AG09309 (cell line): ENCODE data around the gene COIL.

Experiments
- DNase-seq: peaks from one replicate; pipeline ENCODE4 v3.0.0-alpha.2; 2010; ENCODE audit warnings: low read depth
- H3K4me3 ChIP-seq: 2 replicates; pipeline ENCODE4 v1.5.1; 2011; ENCODE audit warnings: mild to moderate bottlenecking, low read depth, low read length, moderate library complexity; ENCODE audit not compliant: control insufficient read depth
- TF ChIP-seq, protein P1 (sequence below): IDR thresholded peaks from 2 replicates; pipeline ENCODE4 v1.5.1; 2011; ENCODE audit warnings: mild to moderate bottlenecking, low read depth, low read length, inconsistent platforms; ENCODE audit not compliant: insufficient read depth, control insufficient read depth; ENCODE audit errors: missing control alignments

The COIL gene

DNA sequence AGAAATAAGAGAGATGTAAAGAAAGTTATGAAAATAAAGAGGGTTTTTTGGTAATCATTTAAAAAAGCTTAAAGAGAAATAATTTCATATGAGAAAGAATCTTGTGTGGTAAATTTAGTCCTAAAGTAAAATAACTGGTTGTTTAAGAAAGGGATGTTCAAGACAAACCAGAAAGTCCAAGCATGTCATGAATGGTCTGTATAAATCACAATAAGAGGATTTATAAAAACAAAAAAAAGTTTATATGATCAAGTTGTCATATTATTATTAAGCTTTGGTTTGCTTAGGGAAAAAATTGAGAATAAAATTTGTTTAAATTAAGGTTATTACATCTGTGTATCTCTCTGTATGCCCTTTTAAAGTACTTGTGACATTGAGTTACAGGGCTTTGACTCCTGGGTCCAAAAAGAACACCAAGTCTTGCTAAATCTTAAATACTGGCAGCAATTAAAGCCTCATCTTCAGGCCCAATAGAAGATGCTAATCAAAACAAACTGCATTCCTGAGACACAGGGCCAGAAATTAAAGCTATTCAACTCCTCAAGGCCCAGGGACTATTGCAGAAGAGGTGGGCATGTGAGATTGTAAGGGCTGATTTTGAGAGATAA, 31.4 kb downstream of the COIL start:
- TF ChIP-seq, protein P1, sequence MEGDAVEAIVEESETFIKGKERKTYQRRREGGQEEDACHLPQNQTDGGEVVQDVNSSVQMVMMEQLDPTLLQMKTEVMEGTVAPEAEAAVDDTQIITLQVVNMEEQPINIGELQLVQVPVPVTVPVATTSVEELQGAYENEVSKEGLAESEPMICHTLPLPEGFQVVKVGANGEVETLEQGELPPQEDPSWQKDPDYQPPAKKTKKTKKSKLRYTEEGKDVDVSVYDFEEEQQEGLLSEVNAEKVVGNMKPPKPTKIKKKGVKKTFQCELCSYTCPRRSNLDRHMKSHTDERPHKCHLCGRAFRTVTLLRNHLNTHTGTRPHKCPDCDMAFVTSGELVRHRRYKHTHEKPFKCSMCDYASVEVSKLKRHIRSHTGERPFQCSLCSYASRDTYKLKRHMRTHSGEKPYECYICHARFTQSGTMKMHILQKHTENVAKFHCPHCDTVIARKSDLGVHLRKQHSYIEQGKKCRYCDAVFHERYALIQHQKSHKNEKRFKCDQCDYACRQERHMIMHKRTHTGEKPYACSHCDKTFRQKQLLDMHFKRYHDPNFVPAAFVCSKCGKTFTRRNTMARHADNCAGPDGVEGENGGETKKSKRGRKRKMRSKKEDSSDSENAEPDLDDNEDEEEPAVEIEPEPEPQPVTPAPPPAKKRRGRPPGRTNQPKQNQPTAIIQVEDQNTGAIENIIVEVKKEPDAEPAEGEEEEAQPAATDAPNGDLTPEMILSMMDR, result no peak
- no peak for DNase-seq
- no peak overlapping the region for H3K4me3 ChIP-seq

DNA sequence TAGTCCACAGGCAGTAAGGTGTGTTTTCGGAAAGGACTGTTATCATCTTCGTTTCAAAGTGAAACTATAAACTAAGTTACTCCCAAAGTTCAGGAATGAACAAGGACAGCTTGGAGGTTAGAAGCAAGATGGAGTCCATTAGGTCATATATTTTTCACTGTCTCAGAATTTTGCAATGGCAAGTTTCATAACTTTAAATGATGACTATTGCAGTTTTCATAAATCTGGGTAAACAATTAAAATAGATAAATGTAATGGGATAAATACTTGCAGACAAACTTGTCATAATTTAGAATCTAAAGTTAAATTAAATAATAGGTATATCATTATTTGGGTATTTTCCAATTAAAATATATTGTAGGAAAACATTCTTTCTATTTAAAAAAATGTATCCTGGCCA, 32.3 kb downstream of the COIL start:
- H3K4me3 ChIP-seq, result no peak overlapping the region
- TF ChIP-seq, protein P1, result no peak
- DNase-seq, result no peak

DNA sequence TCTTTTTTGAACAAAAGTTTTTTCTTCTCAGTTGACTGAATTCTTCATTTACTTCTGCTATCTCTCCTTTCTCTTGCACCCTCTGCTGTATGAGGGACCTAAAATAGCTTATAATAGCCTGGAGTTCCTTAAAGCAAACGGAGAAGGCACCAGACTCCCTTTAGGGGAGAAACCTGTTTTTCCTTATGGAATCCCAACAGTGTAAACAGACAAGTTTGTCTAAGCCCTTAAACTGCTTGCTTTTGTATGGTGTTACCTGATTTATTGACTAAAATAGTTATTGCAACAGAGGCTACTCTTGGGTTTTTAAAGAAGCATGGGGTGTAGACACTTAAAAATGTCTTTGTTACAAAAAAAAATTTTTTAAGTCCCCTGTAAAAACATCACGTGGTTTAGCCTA, 34.1 kb downstream of the COIL start:
- no peak overlapping the region for H3K4me3 ChIP-seq
- no peak for DNase-seq
- TF ChIP-seq, protein P1, result no peak

DNA sequence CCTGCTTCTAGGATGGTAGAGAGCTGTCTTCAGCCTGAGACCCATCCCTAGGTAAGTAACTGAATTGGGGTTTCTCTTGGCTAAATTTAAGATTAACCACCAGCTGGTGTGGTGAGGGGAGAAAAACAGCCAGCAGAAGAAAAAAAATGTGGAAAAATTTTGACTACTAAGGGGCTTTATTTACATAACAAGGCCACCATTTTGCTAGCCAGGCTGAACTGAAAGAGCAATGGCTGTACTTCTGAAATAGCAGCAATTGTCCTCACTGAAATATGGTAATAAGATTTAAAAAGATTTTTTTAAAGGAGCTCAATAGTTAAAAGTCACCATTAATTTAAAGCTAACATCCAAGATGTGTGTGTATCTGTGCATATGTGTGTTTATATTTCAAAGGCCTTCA, 34.6 kb downstream of the COIL start:
- TF ChIP-seq, protein P1, result no peak
- DNase-seq, result no peak
- H3K4me3 ChIP-seq, result no peak overlapping the region

DNA sequence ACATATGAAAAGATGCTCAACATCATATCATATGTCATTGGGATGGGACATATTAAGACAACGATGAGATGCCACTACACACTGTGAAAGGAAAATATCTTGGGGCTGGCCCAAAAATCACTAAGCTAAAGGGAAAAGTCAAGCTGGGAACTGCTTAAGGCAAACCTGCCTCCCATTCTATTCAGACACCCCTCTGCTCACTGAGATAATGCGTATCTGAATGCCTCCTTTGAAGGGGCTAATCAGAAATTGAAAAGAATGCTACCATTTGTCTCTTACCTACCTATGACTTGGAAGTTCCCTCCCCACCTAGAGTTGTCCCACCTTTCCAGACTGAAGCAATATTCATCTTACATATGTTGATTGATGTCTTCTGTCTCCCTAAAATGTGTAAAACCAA, 35.8 kb downstream of the COIL start:
- TF ChIP-seq, protein P1, result no peak
- DNase-seq, result no peak

DNA sequence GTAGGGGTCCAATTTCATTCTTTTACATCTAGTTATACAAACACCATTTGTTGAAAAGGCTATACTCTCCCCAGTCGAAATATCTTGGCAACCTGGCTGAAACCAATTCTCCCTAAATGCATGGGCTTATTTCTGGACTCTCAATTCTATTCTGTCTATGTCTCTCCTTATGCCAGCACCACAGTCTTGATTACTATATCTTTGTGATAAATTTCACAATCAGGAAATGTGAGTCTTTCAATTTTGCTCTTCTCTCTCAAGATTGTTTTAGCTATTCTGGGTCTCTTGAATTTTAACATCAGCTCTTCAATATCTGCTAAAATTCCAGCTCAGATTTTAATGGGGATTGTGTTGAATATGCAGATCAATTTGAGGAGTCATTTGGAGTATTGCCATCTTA, 41.1 kb downstream of the COIL start:
- no peak for DNase-seq
- H3K4me3 ChIP-seq, result no peak overlapping the region
- TF ChIP-seq, protein P1, result no peak

More for the DNA sequence above, 35.8 kb downstream of the COIL start:
- H3K4me3 ChIP-seq, result no peak overlapping the region

DNA sequence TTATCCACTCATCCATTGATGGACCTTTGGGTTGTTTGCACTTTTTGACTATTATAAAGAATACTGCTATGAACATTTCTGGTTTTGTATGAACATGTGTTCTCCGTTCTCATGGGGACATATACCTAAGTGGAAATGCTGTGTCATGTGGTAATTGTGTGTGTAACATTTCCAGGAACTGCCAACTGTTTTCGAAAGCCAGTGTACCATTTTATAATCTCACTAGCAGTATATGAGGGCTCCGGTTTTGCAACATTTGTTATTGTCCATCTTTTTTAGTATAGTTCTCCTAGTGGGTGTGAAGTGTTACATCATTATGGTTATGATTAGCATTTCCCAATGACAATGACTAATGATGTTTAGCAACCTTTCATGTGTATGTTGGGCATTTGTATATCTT, 41.9 kb downstream of the COIL start:
- no peak overlapping the region for H3K4me3 ChIP-seq
- DNase-seq, result peak; percentile 70
- TF ChIP-seq, protein P1, result no peak
